ENCODE data around the gene ZNF148.
"Not testable (repeated sequence)": the region's sequence is repeated elsewhere in the genome, so short reads cannot be mapped to it uniquely, and the experiment has no call there.

The ZNF148 gene

DNA sequence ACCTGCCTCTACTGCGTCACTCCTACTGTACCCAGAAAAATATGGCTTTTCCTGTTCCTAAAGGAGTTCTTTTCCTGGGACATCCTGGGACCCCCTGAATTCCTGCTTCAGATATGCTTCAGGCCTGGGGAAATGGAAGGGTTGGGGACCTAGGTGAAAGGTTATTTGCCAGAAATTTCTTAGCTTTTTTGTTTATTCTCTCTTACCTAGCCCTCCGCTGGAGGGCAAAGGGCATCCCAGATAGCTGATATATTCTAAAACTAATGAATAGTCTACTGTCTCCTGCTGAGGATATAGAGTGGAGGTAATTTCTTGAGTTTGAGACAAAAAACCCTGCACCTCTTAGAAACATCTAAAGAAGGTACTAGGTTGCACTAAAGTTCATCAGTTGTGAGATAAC, 3.6 kb upstream of the ZNF148 start:
- FAIRE-seq (no peak), DNase-seq (ENCODE audit: insufficient read length, low spot score) (no peak)

DNA sequence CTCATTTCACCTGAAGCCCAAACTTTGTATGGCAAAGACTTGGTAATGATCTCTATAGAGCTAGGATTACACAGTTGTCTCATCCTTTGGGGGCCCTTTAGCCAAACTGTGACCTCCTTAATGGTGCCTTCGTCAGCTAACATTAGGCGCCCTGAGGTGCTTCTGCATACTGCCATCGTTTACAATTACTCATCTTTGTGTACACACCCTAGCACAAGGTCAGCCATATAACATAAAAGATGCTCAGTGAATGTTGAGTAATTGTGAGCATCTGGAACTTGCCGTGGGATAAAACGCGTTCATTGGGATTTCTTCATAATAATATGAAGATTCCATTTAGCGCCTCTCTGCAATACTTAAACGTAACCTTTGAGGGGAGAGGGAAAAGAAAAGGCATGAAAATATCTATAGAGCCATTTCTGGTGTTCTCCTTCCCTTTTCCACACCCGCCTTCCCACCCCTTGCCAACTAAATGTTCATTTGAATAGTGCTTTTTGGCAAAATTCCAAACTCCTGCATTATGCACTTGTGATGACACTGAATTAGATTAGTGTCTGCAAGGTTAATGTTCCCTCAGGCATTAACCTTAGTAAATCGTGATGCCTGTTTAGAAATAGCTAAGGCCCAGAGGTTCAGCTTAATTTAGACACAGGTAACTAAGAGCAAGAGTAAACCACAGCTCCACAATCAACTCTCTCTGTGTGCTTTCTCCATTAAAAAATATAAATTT, 990 bp upstream of the ZNF148 start:
- DNase-seq (ENCODE audit: insufficient read length, low spot score), result no peak
- FAIRE-seq, result no peak

DNA sequence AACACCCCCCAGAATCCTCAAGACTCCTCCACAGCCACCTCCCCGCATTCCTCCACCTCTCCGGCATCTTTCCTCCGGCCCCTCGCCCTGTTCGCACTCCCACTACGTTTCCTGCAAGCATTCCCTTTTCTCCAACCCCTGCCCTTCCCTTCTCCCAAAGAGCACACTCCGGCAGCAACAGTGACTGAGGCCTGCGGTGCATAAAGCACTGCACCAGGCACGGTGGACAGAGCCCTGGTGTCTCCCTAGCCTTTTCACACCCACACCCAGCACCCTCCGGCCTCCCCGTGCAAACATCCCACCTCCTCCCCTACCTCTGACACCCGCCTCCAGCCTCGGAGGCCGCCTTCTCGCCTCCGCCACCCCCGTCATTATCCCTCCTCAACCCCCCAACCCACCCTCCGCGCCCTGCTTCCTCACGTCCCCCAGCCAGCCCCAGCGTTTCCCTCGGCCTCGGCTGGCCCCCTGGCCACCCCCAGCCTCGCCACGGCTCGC, 577 bp downstream of the ZNF148 start:
- DNase-seq (ENCODE audit: insufficient read length, low spot score), result peak; percentile 48
- no peak for FAIRE-seq

DNA sequence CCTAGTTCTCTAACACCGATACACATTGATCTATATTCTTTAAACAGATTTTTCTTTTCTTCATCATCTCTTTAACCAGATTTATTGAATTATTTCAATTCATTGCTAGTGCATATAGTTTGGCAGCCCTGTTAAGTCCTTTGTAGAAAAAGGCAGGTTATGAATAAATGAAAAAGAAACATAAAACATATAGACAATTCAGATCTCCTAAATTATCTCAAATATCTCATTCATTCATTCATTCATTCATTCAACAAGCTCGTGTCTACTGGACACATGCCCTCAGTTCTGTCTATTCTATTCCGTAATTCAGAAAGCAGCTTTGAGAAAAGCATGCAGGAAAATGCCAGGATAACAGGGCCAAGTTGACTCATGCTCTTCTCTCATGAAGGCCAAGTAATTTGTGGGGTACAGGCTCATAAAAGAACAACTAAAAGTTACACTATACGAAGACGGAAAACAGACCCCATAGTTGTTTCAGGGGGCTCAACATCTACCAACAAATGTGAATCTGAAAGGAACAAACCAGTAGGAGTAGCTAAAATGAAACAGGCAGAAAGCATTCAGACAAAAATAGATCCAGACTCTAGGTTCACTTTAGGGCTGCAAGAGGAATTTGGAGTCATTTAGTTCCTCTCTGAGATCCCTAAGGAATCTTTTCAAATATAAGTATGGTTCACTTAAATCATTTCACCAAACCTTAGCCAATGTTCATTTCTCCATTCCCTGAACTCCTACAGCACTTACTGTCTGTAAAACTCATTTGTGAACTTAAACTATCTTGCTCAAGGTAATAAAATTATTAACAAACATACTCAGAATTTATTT, 7.5 kb downstream of the ZNF148 start:
- peak; percentile 53 for FAIRE-seq
- DNase-seq (ENCODE audit: insufficient read length, low spot score), result no peak

DNA sequence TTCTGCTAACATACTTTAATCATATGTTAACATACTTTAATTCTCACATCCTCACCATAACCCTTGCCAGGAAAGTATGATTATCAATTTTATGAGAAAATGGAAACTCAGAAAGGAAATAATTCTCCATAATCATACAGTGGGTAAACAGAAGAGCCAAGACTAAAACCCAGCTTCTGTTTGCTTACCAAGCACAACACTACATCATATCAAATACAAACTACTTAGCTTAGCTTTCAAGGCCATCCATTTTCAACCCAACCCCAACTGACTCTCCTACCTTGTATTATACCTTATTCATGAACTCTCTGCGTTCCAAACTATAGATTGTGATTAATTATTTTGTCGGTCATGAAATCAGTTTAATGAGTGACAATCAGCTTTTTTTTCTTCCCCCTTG, 9.0 kb downstream of the ZNF148 start:
- FAIRE-seq (no peak), DNase-seq (ENCODE audit: insufficient read length, low spot score) (no peak)

DNA sequence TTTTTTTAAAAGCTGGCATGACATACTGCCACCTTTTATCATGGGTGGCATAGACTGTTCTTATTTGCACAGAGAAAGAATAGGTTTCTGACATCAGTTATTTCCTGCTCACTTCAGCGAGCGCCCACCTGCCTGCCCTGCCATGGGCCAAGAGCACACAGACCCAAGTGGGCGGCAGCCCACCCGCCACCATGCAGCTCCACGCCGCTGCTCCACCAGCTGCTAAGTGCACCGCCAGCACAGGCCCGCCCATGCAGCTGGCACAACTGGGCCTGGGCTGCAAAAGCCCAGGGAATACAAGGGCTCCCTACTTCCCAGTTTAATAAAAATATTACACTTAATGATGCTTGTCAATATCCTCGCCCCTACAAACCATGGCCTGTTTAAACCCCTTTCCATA, 15.4 kb downstream of the ZNF148 start:
- FAIRE-seq (no peak), DNase-seq (ENCODE audit: insufficient read length, low spot score) (no peak)

DNA sequence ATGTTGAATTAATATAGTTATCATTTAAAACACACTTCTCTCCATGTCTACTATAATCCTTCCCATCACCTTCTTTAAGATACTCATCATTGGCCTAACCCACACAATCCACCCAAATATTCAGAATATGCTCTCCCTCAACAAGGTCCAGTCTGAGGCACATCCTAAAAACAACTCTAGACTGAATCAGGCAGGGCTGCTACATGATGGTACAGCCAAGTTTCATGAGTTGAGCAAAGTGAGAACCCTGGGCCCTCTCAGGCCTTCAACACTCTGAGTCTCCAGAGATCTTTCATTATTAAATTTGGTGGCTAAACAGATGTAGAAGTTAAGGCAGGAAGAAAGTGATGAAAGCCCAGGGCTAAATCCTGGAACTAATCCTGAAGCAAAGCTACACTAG, 16.2 kb downstream of the ZNF148 start:
- no peak for FAIRE-seq
- no peak for DNase-seq (ENCODE audit: insufficient read length, low spot score)

DNA sequence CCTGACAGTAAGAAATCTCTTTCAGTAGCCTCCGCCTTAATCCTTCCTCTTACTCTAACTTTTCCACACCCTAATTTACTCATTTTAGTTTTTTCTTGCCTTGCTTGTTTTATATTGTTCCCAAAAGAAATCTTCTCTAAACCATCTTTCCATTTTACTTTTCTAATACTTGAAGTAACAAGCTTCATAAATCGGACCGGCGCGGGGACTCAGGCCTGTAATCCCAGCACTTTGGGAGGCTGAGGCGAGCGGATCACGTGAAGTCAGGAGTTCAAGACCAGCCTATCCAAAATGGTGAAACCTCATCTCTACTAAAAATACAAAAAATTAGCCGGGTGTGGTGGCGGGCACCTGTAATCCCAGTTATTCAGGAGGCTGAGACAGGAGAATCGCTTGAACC, 17.3 kb downstream of the ZNF148 start:
- DNase-seq (ENCODE audit: insufficient read length, low spot score) (no peak), FAIRE-seq (no peak)

DNA sequence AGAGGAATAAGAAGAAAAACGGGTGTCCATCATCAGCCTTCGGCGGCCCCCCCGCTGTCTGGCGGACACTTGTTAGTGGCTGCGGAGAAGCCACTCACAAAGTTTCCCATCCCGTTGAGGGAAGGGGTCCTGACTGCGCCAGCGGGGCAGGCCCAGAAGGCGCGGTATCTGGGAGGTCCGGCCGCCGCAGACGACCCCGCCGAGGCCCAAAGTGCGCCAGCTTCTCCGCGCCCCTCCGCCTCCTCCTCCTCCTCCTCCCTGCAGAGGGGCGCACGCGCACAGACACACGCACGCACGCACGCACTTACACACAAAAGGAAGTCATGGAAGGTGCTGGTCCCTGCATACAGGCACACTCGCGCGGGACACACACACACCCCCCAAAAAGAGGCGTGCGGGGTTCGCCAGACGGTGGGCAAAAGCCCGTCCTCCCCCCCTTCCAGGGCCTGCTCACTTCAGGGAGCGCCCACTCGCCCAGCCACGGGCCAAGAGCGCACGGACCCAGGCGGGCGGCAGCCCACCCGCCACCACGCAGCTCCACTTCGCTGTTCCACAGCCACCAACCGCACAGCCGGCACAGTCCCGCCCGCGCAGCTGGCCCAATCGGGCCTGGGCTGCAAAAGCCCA, 18.0 kb downstream of the ZNF148 start:
- DNase-seq (ENCODE audit: insufficient read length, low spot score) (peak; percentile 64), FAIRE-seq (no peak)

DNA sequence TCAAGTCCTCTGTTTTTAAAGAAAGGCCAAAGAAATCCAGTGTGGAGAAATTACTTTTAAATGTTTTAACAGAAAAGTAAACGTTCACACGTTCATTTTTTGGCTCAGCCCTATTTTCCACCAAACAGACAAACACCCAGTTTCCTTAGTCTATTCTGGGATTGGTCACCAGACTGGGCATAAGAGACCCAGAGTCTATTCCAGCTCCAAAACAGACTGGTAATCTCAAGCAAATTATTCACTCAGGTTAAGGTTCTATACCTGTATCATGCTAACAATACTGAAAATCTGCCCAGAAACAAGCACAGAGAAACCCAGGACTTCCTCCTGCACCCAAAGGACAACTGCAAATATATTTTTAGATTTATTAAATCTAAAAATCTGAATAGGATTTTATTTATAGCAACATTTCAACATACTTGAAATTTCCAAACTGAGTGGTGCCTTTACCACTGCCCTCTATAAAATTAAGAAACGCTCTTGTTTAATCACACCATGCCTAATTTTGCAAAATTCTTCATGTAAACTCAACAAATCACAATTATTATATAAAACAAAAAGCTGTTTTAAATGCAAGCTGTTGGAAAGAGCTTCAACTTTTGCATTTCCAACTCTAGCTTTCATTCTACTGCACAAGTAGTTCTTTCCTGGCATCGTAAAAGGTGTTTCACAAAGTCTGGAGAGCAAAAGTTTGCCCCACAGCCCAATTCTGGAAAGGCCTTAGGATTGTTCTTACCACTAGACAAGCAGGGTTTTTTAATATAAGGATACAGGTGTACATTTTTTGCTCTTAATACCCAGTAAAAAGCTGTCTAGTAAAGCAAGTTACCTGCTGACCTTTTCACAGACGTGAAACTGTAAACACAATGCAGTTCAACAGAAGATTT, 18.7 kb downstream of the ZNF148 start:
- FAIRE-seq (no peak), DNase-seq (ENCODE audit: insufficient read length, low spot score) (no peak)

DNA sequence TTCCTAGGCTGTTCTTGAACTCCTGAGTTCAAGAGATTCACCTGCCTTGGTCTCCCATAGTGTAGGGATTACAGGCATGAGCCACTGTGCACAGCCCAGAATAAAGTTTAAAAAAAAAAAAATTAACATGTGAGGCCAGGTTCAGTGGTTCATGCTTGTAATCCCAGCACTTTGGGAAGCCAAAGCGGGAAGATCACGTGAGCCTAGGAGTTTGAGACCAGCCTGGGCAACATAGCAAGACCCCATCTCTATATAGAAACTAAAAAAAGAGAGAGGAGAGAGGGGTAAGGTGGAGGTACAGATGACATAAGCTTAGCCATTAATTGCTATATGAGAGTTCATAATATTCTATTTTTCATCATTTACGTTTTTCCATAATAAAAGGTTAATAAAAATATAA, 21.5 kb downstream of the ZNF148 start:
- DNase-seq (ENCODE audit: insufficient read length, low spot score) (no peak), FAIRE-seq (no peak)

DNA sequence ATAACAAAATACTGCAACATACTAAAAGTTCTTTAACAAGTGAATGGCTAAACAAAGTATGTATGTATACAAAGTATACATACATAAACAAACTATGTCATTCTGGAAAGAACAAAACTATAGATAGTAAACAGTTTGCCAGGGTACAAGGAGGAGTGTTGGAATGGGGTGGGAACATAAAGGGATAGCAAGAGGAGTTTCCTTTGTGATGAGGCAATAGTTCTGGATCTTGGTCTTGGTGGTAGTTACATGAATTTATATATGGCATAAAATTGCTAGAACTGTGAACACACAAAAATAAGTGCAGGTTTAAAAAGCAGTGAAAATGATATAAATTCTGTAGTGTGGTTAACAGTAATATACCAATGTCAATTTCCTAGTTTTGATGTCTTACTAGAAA, 22.0 kb downstream of the ZNF148 start:
- no peak for FAIRE-seq

DNA sequence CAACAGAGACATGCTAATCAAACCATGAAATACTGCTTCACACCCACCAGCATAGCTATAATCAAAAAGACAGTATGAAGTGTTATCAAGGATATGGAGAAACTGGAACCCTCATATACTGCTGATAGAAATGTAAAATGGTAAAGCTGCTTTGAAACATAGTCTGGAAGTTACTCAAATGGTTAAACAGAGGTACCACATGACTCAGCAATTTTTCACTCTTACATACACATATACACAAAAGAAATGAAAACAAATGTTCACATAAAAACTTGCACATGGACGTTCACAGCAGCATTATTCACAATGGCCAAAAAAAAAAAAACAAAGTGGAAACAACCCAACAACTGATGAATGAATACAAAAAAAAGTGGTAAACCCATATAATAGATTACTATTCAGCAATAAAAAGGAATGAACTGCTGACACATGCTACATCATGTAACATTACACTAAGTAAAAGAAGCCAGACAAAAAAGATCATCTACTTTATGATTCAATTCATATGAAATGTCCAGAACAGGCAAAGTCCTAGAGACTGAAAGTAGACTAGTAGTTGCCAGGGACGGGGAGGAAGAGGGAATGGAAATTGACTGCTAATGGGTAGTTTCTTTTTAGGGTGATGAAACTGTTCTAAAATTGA, 23.2 kb downstream of the ZNF148 start:
- FAIRE-seq, result peak; percentile 71
- DNase-seq (ENCODE audit: insufficient read length, low spot score), result no peak

More for the DNA sequence above, 22.0 kb downstream of the ZNF148 start:
- DNase-seq (ENCODE audit: insufficient read length, low spot score), result no peak

DNA sequence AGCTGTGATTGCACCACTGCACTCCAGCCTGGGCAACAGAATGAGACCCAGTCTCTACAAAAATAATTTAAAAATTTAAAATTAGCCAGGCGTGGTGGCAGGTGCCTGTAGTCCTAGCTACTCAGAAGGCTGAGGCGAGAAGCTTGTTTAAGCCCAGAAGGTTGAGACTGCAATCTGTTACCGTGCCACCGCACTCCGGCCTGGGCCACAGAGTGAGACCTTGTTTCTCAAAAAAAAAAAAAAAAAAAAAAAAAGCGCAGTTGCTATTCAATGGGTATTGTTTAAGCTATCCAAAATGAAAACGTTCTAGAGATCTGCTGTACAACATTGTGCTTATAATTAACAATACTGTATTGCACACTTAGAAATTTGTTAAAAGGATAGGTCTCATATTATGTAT, 24.0 kb downstream of the ZNF148 start:
- FAIRE-seq (peak; percentile 21), DNase-seq (ENCODE audit: insufficient read length, low spot score) (no peak)

DNA sequence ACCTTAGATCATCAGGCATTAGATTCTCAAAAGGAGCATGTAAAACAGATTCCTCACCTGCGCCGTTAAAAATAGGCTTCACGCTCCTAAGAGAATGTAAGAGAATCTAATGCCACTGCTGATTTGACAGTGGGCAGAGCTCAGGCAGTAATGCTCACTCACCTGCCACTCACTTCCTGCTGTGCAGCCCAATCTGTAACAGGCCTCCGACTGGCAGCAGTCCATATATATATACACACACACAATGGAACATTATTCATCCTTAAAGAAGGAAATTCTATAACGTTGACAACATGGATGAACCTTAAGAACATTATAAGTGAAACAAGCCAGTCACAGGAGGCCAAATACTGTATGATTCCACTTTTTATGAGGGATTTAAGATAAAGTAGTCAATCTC, 24.5 kb downstream of the ZNF148 start:
- peak; percentile 83 for FAIRE-seq
- DNase-seq (ENCODE audit: insufficient read length, low spot score), result no peak

DNA sequence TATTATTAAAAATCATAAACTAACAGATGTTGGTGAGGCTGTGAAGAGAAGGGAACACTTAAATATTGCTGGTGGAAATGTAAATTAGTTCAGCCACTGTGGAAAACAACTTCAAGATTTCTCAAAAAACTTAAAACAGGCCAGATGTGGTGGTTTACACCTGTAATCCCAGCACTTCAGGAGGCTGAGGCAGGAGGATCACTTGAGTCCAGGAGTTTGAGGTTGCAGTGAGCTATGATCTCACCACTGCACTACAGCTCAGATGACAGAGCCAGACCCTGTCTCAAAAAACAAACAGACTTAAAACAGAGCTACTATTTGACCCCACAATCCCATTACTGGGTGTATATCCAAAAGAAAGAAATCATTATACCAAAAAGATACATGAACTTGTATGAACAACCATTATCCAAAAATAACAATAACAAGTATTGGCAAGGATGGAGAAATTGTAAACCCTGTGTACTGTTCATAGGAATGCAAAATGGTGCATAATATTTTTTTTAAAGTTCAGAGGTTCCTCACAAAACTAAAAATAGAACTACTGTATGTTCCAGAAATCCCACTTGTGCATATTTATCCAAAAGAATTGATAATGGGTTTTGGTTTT, 25.5 kb downstream of the ZNF148 start:
- peak; percentile 4 for FAIRE-seq
- DNase-seq (ENCODE audit: insufficient read length, low spot score), result no peak

DNA sequence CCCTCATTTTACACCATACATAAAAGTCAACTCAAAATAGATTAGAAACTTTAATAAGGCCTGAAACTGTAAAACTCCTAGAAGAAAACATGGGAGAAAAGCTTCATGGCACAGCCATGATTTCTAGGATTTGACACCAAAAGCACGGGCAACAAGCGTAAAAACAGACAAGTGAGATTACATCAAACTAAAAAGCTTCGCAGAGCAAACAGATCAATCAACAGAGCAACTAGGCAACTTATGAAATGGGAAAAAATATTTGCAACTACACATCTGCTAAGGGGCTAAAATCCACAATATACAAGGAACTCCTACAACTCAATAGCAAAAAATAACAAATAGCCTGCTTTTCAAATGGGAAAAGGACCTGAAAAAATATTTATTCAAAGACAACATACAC, 26.1 kb downstream of the ZNF148 start:
- FAIRE-seq, result peak; percentile 35
- no peak for DNase-seq (ENCODE audit: insufficient read length, low spot score)

DNA sequence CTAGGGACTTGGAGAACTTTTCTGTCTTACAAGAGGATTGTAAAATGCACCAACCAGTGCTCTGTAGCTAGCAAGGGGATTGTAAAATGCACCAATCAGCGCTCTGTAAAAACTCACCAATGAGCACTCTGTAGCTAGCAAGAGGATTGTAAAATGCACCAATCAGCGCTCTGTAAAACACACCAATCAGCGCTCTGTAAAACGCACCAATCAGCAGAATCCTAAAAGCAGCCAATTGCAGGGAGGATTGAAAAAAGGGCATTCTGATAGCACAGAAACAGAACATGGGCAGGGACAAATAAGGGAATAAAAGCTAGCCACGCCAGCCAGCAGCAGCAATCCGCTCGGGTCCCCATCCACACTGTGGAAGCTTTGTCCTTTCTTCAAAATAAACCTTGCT, 31.8 kb downstream of the ZNF148 start:
- FAIRE-seq; DNase-seq (ENCODE audit: insufficient read length, low spot score): not testable (repeated sequence)

DNA sequence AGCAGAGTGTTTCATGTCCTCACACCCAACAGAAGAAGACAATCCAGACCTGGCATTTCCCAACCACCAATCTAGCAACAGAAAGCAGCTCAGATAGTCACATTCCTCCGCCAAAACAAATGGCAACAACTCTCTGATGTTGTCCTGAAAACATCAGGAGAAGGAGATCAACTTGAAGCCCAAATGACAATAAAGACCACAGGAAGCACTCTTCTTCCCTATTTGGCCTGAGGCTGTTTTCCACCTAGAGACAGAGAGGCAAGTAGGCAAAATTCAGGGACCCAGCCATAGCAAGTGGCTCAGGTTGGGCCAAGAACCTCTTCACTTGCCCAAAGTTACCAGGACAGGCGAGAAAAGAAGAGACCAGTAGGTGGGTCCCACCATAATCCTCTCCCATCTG, 35.0 kb downstream of the ZNF148 start:
- FAIRE-seq, result no peak
- DNase-seq (ENCODE audit: insufficient read length, low spot score), result no peak

DNA sequence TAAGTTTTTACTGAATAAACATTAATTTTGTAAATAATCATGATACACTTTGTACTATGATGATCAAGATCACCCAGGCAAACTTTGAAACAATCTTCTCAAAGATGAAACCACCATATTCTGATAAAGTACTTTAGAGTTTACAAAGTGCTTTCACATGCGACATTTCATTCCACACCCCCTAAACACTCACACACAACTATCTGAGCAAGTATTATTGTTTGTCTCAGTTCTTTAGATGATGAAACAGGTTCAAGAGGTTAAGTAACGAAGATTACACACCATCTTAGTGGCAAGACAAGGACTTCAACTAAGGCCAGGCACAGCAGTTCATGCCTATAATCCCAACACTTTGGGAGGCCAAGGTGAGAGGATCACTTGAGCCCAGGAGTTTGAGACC, 37.6 kb downstream of the ZNF148 start:
- DNase-seq (ENCODE audit: insufficient read length, low spot score) (no peak), FAIRE-seq (no peak)

Measured in GM19239 (cell line).